ENCODE measurements around the gene PLCH2.

- TF ChIP-seq, protein P1, sequence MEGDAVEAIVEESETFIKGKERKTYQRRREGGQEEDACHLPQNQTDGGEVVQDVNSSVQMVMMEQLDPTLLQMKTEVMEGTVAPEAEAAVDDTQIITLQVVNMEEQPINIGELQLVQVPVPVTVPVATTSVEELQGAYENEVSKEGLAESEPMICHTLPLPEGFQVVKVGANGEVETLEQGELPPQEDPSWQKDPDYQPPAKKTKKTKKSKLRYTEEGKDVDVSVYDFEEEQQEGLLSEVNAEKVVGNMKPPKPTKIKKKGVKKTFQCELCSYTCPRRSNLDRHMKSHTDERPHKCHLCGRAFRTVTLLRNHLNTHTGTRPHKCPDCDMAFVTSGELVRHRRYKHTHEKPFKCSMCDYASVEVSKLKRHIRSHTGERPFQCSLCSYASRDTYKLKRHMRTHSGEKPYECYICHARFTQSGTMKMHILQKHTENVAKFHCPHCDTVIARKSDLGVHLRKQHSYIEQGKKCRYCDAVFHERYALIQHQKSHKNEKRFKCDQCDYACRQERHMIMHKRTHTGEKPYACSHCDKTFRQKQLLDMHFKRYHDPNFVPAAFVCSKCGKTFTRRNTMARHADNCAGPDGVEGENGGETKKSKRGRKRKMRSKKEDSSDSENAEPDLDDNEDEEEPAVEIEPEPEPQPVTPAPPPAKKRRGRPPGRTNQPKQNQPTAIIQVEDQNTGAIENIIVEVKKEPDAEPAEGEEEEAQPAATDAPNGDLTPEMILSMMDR (conservative IDR thresholded peaks at IDR 0.05; ENCODE audit: low read depth, low read length): no peak
- no peak for TF ChIP-seq EZH2 (IDR thresholded peaks at IDR 0.05; ENCODE audit: borderline replicate concordance, low read depth, low read length, poor library complexity, severe bottlenecking)
Measured at GRCh38 chr1:2499986-2500596, 24.0 kb downstream of the PLCH2 start.

Measured in A673 (cell line).